ENCODE measurements around the gene POU5F1.
"Not testable (repeated sequence)": the region's sequence is repeated elsewhere in the genome, so short reads cannot be mapped to it uniquely, and the experiment has no call there.

POU5F1 gene

DNA sequence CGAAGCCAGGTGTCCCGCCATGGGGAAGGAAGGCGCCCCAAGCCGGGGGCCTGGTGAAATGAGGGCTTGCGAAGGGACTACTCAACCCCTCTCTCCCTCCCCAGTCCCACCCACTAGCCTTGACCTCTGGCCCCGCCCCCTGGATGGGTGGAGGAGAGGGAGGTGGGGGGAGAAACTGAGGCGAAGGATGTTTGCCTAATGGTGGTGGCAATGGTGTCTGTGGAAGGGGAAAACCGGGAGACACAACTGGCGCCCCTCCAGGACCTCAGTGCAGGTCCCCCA is at the start of gene POU5F1:
Gene POU5F1, minus strand, starts transcription at position 83 of the 282 bp plus-strand sequence. Its CDS starts 62 bp downstream, at position 21.
- TF ChIP-seq, protein P1, sequence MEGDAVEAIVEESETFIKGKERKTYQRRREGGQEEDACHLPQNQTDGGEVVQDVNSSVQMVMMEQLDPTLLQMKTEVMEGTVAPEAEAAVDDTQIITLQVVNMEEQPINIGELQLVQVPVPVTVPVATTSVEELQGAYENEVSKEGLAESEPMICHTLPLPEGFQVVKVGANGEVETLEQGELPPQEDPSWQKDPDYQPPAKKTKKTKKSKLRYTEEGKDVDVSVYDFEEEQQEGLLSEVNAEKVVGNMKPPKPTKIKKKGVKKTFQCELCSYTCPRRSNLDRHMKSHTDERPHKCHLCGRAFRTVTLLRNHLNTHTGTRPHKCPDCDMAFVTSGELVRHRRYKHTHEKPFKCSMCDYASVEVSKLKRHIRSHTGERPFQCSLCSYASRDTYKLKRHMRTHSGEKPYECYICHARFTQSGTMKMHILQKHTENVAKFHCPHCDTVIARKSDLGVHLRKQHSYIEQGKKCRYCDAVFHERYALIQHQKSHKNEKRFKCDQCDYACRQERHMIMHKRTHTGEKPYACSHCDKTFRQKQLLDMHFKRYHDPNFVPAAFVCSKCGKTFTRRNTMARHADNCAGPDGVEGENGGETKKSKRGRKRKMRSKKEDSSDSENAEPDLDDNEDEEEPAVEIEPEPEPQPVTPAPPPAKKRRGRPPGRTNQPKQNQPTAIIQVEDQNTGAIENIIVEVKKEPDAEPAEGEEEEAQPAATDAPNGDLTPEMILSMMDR (IDR thresholded peaks at IDR 0.05; ENCODE audit: insufficient read depth, low read depth, low read length, missing control alignments) = no peak
- no peak for DNase-seq (ENCODE audit: low read depth)
- H3K4me3 ChIP-seq (ENCODE audit: low read length) = no peak within 1 kb of the TSS

DNA sequence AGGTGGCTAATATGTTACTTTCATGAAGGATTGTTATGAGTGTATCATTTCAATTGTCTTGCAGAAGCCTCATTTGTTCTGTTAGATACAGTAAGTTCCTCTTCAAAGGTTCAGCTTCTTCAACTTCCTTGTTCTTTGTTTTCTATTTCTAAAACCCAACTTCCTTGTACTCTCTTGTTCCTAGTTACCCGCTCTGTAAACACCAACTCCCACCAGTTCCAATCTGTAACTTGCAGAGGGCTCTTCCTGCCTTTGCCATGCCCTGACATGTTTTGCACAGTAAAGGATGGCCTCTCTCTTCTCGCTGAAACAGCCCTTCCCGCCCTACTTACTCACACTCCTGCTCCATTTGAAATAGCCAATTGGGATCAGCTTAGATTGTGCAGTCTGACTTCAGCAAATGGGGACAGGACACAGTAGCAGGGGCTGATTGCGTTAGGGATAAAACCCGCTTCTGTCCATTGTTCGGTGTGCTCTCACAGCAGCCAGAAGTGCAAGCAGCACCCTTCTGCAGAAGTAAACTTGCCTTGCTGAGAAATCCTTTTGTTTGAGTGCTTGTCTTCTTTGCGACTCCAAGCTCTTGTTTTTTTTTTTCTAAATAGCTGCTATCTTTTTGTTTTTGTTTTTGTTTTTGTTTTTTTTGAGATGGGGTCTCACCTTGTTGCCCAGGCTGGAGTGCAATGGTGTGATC is 45.9 kb upstream of the POU5F1 start:
- no peak overlapping the region for H3K4me3 ChIP-seq (ENCODE audit: low read length)
- TF ChIP-seq, protein P1 (IDR thresholded peaks at IDR 0.05; ENCODE audit: insufficient read depth, low read depth, low read length, missing control alignments) = no peak
- peak; percentile 79 for DNase-seq (ENCODE audit: low read depth)

DNA sequence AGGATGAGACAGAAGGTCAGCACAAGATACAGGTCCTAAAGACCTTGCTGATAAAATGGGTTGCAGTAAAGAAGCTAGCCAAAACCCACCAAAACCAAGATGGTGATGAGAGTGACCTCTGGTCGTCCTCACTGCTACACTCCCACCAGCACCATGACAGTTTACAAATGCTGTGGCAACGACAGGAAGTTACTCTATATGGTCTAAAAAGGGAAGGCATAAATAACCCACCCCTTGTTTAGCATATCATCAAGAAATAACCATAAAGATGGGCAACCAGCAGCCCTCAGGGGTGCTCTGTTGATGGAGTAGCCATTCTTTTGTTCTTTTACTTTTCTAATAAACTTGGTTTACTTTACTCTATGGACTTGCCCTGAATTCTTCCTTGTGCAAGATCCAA is 44.7 kb upstream of the POU5F1 start:
- not testable (repeated sequence) for H3K4me3 ChIP-seq (ENCODE audit: low read length); DNase-seq (ENCODE audit: low read depth)

DNA sequence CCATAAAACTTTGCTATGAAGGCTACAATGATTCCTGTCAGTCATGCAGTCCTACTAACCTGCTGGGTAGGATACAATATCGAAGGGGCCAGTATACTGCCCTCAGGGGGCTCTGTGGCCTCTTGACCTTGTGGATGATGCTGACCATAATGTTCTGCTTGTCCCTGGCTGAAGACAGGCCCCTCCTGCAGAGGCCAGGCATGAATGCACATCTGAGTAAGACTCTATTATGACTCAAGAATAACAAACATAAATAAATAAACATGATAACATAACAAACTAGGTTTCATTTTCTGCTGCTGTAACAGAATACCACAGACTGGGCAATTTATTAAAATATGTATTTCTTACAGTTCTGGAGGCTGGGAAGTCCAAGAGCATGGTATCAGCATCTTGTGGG is 44.0 kb upstream of the POU5F1 start:
- no peak for DNase-seq (ENCODE audit: low read depth)
- TF ChIP-seq, protein P1 (IDR thresholded peaks at IDR 0.05; ENCODE audit: insufficient read depth, low read depth, low read length, missing control alignments) = no peak
- H3K4me3 ChIP-seq (ENCODE audit: low read length) = no peak overlapping the region

DNA sequence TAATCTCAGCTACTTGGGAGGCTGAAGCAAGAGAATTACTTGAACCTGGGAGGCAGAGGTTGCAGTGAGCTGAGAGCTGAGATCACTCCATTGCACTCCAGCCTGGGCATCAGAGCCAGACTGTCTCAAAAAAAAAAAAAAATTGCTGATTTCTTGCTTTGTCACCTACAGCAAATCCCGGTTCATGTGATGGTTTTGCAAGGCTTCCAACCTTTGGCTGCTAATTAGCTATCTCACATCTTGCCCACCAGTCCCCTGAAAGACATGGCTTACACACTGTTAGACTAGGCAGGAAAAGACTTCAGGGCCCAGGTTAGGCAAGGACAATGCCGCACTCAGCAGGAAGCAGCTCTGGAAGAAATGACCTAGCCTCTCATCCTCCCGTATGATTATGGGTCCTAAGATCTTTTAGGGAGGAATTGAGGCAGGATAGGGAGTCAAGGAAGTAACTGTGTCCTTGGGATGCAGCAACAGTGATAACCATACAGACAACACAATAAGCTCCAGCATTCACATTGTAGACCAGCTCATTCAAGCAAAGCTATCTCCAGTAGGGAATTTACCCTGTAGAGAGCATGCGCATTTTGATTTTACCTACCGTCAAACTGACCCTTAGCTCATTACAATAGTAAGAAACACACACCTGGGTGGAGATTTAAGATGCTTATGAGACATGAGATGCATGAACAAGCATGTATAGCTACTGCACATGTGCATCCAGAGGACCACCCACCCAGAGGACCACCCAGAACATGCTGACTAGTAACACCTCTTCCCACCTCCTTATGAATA is 40.5 kb upstream of the POU5F1 start:
- H3K4me3 ChIP-seq (ENCODE audit: low read length) = no peak overlapping the region
- TF ChIP-seq, protein P1 (IDR thresholded peaks at IDR 0.05; ENCODE audit: insufficient read depth, low read depth, low read length, missing control alignments) = no peak
- DNase-seq (ENCODE audit: low read depth) = no peak

DNA sequence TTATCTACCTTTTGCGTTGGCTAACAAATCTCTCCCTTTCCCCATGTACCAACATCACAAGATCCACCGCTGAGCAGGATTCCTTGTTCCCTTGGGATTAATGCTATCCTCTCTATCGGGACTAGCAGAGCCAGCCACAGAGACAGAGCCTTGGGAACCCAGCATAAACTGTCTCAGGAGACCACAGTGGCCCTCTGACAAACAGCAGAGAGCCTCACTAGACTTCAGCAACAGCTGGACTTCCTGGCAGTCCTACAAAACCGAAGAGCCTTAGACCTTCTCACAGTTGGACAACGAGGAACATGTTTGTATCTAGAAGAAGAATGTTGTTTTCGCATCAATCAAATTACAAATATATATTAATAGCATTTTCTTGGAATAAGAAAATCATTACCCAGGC is 39.6 kb upstream of the POU5F1 start:
- TF ChIP-seq, protein P1 (IDR thresholded peaks at IDR 0.05; ENCODE audit: insufficient read depth, low read depth, low read length, missing control alignments) = no peak
- H3K4me3 ChIP-seq (ENCODE audit: low read length) = no peak overlapping the region
- no peak for DNase-seq (ENCODE audit: low read depth)

DNA sequence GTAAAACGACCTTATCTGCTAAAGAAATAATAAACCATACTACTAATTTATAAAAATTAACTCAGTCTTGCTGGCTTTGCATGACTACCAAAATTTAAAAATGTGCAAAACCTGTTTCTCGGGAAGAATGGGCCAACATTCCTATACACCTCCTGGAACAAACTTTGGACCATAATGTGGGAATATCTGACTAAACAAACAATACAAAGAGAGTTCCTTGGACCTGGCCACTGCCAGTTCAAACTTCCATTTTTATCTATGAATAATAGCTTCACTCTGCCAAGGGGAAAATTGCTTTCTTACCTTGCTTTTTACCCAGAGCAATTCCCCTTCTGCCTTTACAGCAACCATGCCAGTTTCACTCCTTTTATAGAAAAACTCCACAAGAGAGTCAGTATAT is 38.7 kb upstream of the POU5F1 start:
- no peak for DNase-seq (ENCODE audit: low read depth)
- H3K4me3 ChIP-seq (ENCODE audit: low read length) = no peak overlapping the region
- TF ChIP-seq, protein P1 (IDR thresholded peaks at IDR 0.05; ENCODE audit: insufficient read depth, low read depth, low read length, missing control alignments) = no peak

Measured in epithelial cell of esophagus (primary cell).